ENCODE data around the gene SEMA3F.

GRCh38 chr3:50226888-50227389 is 71.8 kb downstream of the SEMA3F start:
- TF ChIP-seq CTCF (IDR thresholded peaks at IDR 0.05; ENCODE audit: insufficient read depth, low read length, poor library complexity, severe bottlenecking), result no peak
- TF ChIP-seq EZH2phosphoT487 (conservative IDR thresholded peaks at IDR 0.05; ENCODE audit: low read length), result no peak

Data from SU-DHL-6 (cell line).